Urinary bladder (tissue), 4 donors: ENCODE data around the gene GRK3. TPM values are rescaled to one million over a fixed set of nuclear protein-coding genes. Genes with fewer than 3 reads are reported as not detected.
"Not testable (repeated sequence)": the region's sequence is repeated elsewhere in the genome, so short reads cannot be mapped to it uniquely, and the experiment has no call there.

ENCODE experiments used
- DNase-seq: peaks from one replicate; pipeline ENCODE4 v3.0.0-alpha.2; 2015; ENCODE audit errors: extremely low spot score
- H3K27ac ChIP-seq: one replicate; pipeline ENCODE4 v1.5.1; 2013; ENCODE audit warnings: low read depth, mild to moderate bottlenecking, moderate library complexity
- H3K36me3 ChIP-seq: one replicate; pipeline ENCODE4 v1.6.1; 2013; ENCODE audit warnings: mild to moderate bottlenecking, moderate library complexity; ENCODE audit not compliant: insufficient read depth
- H3K4me1 ChIP-seq: one replicate; pipeline ENCODE4 v1.6.1; 2013; ENCODE audit warnings: mild to moderate bottlenecking, moderate library complexity; ENCODE audit not compliant: insufficient read depth
- H3K4me3 ChIP-seq: one replicate; pipeline ENCODE4 v1.5.1; 2013; ENCODE audit warnings: low read depth, low read length
- WGBS: extraction: QIAGEN DNeasy Blood & Tissue Kit; methylation state at CpG from one replicate; pipeline ENCODE4 v1.1.7; 2013; 5-methylcytosine and 5-hydroxymethylcytosine counted together
- polyA plus RNA-seq: library from polyadenylated mRNA; stranded (reverse); fragments of 200-250 nt; gene quantifications from one replicate; pipeline ENCODE4 v1.2.3, GENCODE V29; 2013
- total RNA-seq: library from RNA; depleted of rRNA; stranded (reverse); fragments of >200 nt; gene quantifications from one replicate; pipeline ENCODE4 v1.2.3, GENCODE V29; 2014
- donor health status: healthy with polysubstance abuse.
- donor health status: healthy.

The GRK3 gene
- total and polyA plus RNA-seq, 2 donors: 2.7 to 15.8 TPM

GRCh38 chr22:25698978-25699377 is 134.5 kb downstream of the GRK3 start:
- Histone ChIP-seq H3K4me3 (no peak overlapping the region), H3K36me3 (no peaks in the 10 kb centered on the region), H3K4me1 (no peaks in the 10 kb centered on the region), H3K27ac (no peak overlapping the region)
- WGBS: 87% methylated on average over 6 of the region's 6 CpGs
- no peak for DNase-seq

- no peak overlapping the region for H3K27ac ChIP-seq
- no peak overlapping the region for H3K4me3 ChIP-seq
- no peaks in the 10 kb centered on the region for H3K36me3 ChIP-seq
- WGBS: 29% methylated on average over 13 of the region's 13 CpGs
- H3K4me1 ChIP-seq: no peaks in the 10 kb centered on the region
- DNase-seq: no peak
Measured at GRCh38 chr22:25701056-25701780, 136.7 kb downstream of the GRK3 start.

GRCh38 chr22:25702040-25702439 is 137.6 kb downstream of the GRK3 start:
- no peaks in the 10 kb centered on the region for H3K4me1 ChIP-seq
- H3K4me3 ChIP-seq: no peak overlapping the region
- H3K27ac ChIP-seq: no peak overlapping the region
- DNase-seq: no peak
- H3K36me3 ChIP-seq: no peaks in the 10 kb centered on the region

GRCh38 chr22:25702571-25703167 is 138.2 kb downstream of the GRK3 start:
- H3K27ac ChIP-seq: no peak overlapping the region
- WGBS: 87% methylated on average over 7 of the region's 7 CpGs
- no peaks in the 10 kb centered on the region for H3K4me1 ChIP-seq
- no peak for DNase-seq
- H3K4me3 ChIP-seq: no peak overlapping the region
- no peaks in the 10 kb centered on the region for H3K36me3 ChIP-seq

- 96% methylated on average over 2 of the region's 2 CpGs for WGBS
- Histone ChIP-seq H3K4me3 (no peak overlapping the region), H3K27ac (no peak overlapping the region), H3K4me1 (no peaks in the 10 kb centered on the region), H3K36me3 (no peaks in the 10 kb centered on the region)
- DNase-seq: no peak
Measured at GRCh38 chr22:25704701-25705100, 140.2 kb downstream of the GRK3 start.

- H3K27ac ChIP-seq: no peak overlapping the region
- 88% methylated on average over 5 of the region's 5 CpGs for WGBS
- H3K4me3 ChIP-seq: no peak overlapping the region
- no peaks in the 10 kb centered on the region for H3K36me3 ChIP-seq
- no peak for DNase-seq
- no peaks in the 10 kb centered on the region for H3K4me1 ChIP-seq
Measured at GRCh38 chr22:25706197-25706596, 141.7 kb downstream of the GRK3 start.

GRCh38 chr22:25708430-25708829 is 144.0 kb downstream of the GRK3 start:
- H3K27ac ChIP-seq, DNase-seq, H3K4me1 ChIP-seq, H3K36me3 ChIP-seq, H3K4me3 ChIP-seq: not testable (repeated sequence)
- WGBS: 90% methylated on average over 6 of the region's 6 CpGs

GRCh38 chr22:25709758-25710157 is 145.3 kb downstream of the GRK3 start:
- H3K4me1 ChIP-seq: no peaks in the 10 kb centered on the region
- WGBS: 87% methylated on average over 6 of the region's 6 CpGs
- no peak overlapping the region for H3K4me3 ChIP-seq
- H3K27ac ChIP-seq: no peak overlapping the region
- DNase-seq: no peak
- no peaks in the 10 kb centered on the region for H3K36me3 ChIP-seq

- Histone ChIP-seq H3K4me1 (no peaks in the 10 kb centered on the region), H3K4me3 (no peak overlapping the region), H3K36me3 (no peaks in the 10 kb centered on the region), H3K27ac (no peak overlapping the region)
- DNase-seq: no peak
- 92% methylated on average over 7 of the region's 7 CpGs for WGBS
Measured at GRCh38 chr22:25710501-25710900, 146.0 kb downstream of the GRK3 start.

GRCh38 chr22:25711491-25711890 is 147.0 kb downstream of the GRK3 start:
- 74% methylated on average over 6 of the region's 6 CpGs for WGBS
- no peaks in the 10 kb centered on the region for H3K4me1 ChIP-seq

GRCh38 chr22:25712661-25713400 is 148.4 kb downstream of the GRK3 start:
- WGBS: 92% methylated on average over 7 of the region's 7 CpGs

More at GRCh38 chr22:25711491-25711890, 147.0 kb downstream of the GRK3 start:
- H3K36me3 ChIP-seq: no peaks in the 10 kb centered on the region
- no peak for DNase-seq
- H3K4me3 ChIP-seq: no peak overlapping the region
- no peak overlapping the region for H3K27ac ChIP-seq

GRCh38 chr22:25714070-25714469 is 149.6 kb downstream of the GRK3 start:
- no peak for DNase-seq
- H3K4me1 ChIP-seq: no peaks in the 10 kb centered on the region
- no peak overlapping the region for H3K4me3 ChIP-seq
- H3K27ac ChIP-seq: no peak overlapping the region
- no peaks in the 10 kb centered on the region for H3K36me3 ChIP-seq
- whole genome bisulfite sequencing: 75% methylated on average over 7 of the region's 7 CpGs

More at GRCh38 chr22:25712661-25713400, 148.4 kb downstream of the GRK3 start:
- H3K27ac ChIP-seq: no peak overlapping the region
- no peak overlapping the region for H3K4me3 ChIP-seq
- no peaks in the 10 kb centered on the region for H3K36me3 ChIP-seq
- no peaks in the 10 kb centered on the region for H3K4me1 ChIP-seq
- no peak for DNase-seq

- no peak overlapping the region for H3K27ac ChIP-seq
- WGBS: 70% methylated on average over 6 of the region's 6 CpGs
- no peak for DNase-seq
Measured at GRCh38 chr22:25714739-25715138, 150.3 kb downstream of the GRK3 start.

GRCh38 chr22:25716637-25717036 is 152.2 kb downstream of the GRK3 start:
- H3K36me3 ChIP-seq: no peaks in the 10 kb centered on the region
- H3K4me1 ChIP-seq: no peaks in the 10 kb centered on the region
- no peak for DNase-seq
- H3K4me3 ChIP-seq: no peak overlapping the region
- 93% methylated on average over 10 of the region's 10 CpGs for WGBS
- H3K27ac ChIP-seq: no peak overlapping the region

More at GRCh38 chr22:25714739-25715138, 150.3 kb downstream of the GRK3 start:
- Histone ChIP-seq H3K4me1 (no peaks in the 10 kb centered on the region), H3K4me3 (no peak overlapping the region), H3K36me3 (no peaks in the 10 kb centered on the region)
